ENCODE measurements around the gene SMC4.

The SMC4 gene

DNA sequence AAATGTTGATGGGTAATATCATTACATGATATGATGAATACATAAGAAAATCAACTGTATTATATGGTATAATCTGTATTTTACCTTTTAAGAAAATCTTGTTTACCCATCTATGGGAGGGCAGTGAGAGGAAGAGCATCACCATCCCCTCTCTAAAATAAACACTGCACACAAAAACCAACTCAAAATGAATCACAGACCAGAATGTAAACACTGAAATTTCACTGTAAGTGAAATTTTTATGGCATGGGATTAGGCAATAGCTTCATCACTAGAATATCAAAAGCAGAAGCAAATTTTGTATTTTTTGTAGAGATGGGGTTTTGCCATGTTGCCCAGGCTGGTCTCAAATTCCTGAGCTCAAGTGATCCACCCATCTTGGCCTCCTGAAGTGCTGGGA, 26.7 kb upstream of the SMC4 start:
- TF ChIP-seq, protein P1, sequence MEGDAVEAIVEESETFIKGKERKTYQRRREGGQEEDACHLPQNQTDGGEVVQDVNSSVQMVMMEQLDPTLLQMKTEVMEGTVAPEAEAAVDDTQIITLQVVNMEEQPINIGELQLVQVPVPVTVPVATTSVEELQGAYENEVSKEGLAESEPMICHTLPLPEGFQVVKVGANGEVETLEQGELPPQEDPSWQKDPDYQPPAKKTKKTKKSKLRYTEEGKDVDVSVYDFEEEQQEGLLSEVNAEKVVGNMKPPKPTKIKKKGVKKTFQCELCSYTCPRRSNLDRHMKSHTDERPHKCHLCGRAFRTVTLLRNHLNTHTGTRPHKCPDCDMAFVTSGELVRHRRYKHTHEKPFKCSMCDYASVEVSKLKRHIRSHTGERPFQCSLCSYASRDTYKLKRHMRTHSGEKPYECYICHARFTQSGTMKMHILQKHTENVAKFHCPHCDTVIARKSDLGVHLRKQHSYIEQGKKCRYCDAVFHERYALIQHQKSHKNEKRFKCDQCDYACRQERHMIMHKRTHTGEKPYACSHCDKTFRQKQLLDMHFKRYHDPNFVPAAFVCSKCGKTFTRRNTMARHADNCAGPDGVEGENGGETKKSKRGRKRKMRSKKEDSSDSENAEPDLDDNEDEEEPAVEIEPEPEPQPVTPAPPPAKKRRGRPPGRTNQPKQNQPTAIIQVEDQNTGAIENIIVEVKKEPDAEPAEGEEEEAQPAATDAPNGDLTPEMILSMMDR (IDR thresholded peaks at IDR 0.05; ENCODE audit: low read depth, low read length): no peak
- DNase-seq (ENCODE audit: extremely low read depth, low read depth): peak; percentile 36

DNA sequence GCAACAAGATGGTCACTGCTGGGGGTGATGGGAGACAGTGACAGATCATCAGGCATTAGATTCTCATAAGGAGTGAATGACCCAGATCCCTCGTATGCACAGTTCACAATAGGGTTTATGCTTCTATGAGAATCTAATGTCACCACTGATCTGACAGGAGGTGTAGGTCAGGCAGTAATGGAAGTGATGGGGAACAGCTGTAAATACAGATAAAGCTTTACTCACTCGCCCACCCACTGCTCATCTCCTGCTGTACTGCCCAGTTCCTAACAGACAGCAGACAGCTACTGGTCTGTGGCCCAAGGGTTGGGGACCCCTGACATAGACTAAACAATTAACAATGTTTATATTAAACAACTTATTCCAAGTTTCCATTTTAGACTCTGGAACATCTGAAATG, 25.8 kb upstream of the SMC4 start:
- TF ChIP-seq, protein P1 (IDR thresholded peaks at IDR 0.05; ENCODE audit: low read depth, low read length): no peak

DNA sequence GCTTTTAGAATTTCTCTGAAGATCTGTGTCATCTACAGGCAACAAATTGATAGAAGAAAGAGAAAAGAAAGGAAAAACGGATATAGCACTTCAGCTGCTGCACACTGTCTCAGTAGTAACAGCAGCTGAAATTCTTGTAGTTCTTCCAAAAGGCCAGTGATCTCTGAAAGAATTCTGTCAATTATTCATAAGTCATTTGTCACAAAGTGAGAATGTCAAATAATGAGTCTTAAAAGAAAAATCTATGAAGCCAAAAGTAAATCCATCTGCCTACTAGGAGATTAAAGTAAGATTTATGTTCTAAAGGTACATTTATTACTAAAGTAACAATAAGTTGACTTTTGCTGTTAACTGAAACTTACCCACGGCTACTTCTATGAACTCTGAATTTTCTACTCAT, 25.0 kb upstream of the SMC4 start:
- no peak for DNase-seq (ENCODE audit: extremely low read depth, low read depth)
- TF ChIP-seq, protein P1 (IDR thresholded peaks at IDR 0.05; ENCODE audit: low read depth, low read length): no peak

More for the DNA sequence above, 25.8 kb upstream of the SMC4 start:
- no peak for DNase-seq (ENCODE audit: extremely low read depth, low read depth)

DNA sequence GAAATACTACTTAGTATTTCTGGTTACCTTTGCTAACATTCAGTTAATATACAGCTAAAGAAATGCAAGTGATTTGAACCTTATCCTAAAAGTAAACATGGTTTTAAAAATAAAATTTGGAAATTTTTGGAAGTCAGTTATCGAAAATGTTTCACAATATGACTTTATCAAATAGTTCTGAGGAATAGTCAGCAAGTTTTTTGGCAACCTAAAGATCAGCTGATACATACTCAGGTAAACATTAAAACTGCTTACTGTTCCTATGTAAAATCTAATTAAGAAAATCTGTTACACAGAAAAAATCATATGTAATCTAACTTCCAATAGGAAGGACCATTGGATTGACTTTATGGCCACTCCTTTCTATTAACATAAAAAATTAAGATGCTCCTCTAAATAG, 24.5 kb upstream of the SMC4 start:
- no peak for DNase-seq (ENCODE audit: extremely low read depth, low read depth)
- TF ChIP-seq, protein P1 (IDR thresholded peaks at IDR 0.05; ENCODE audit: low read depth, low read length): no peak

DNA sequence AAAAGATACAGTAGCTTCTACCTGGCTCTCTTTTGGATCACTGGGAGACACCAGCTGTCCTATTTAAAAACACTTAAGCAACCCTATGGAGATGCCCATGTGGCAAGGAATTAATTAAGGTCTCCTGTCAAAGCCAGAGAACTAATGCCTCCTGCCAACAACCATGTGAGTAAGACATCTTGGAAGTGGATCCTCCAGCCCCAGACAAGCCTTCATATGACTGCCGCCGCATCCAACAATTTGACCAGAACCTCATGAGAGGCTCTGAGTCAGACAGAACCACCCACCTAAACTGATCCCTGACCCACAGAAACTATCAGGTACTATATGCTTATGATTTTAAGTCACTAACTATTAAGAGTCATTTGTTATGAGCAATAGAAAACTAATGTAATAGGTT, 22.8 kb upstream of the SMC4 start:
- DNase-seq (ENCODE audit: extremely low read depth, low read depth): peak; percentile 69
- TF ChIP-seq, protein P1 (IDR thresholded peaks at IDR 0.05; ENCODE audit: low read depth, low read length): no peak

DNA sequence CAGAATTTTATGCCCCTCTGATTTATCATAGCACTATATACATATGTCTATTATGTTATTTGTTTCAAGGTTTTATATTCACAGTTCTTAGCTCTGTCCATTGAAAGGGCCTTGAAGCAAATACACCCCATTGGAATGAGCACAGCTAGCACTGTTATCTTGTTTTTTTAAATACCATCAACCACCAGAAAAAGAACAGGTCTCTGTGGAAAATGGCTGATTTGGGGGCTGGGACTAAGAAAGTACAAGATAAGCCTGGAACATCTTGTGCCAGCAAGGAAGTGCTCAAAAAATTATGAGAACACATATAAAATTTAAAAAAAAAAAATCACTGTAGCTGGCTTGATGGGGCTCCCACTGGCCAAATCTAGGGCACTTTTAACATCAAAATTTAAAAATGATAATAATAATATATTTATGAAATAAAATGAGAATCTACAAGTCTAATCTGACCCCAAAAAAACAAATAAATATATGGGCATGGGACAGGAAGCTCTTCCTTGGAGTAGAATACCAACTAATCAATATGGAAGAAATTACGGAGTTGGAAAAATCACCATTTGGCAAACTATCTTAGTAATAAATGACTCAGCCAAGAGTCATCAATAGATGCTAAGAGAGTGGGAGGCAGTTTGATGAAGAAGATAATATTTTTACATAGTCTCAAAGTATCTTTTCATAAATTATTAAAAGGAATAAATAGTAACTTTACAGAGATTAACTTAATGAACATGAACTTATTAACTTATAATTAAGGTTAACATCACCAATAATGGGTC, 20.9 kb upstream of the SMC4 start:
- TF ChIP-seq, protein P1 (IDR thresholded peaks at IDR 0.05; ENCODE audit: low read depth, low read length): no peak
- DNase-seq (ENCODE audit: extremely low read depth, low read depth): no peak

DNA sequence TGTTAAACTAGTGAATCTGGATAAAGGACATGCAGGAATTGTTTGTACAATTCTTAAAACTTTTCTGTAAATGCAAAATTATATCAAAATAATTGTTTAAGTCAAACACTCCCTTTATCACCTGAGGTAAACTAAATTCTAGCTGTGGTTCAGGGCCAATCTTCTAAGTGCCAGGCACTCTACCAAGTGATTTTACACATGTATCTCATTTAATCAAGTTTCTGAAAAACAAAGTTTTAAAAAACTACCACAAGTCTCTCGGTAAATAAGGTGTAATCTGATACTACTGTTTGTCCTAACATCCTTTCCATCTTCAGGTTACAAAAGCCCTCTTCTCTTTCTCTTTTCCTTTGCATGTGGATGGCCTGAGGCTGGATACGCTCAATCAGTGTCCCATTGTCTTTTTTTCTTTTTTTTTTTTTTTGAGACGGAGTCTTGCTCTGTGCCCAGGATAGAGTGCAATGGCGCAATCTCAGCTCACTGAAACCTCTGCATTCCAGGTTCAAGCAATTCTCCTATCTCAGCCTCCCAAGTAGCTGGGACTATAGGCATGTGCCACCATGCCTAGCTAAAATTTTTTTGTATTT, 19.7 kb upstream of the SMC4 start:
- DNase-seq (ENCODE audit: extremely low read depth, low read depth): no peak
- TF ChIP-seq, protein P1 (IDR thresholded peaks at IDR 0.05; ENCODE audit: low read depth, low read length): no peak
